Neural crest cell (in vitro differentiated cells): Measurements from ENCODE around the gene SEC14L5. TPM values are rescaled to one million over a fixed set of nuclear protein-coding genes. Genes with fewer than 3 reads are reported as not detected.

ENCODE experiments used
- DNase-seq: peaks from one replicate; pipeline ENCODE4 v3.0.0; 2021; ENCODE audit warnings: low read depth, mixed read lengths, low spot score
- H3K27ac Mint-ChIP-seq: one replicate; pipeline ENCODE4 v1.8.0; 2021; ENCODE audit warnings: mild to moderate bottlenecking, mixed read lengths; ENCODE audit not compliant: unreplicated experiment
- H3K27me3 Mint-ChIP-seq: 2 replicates; pipeline ENCODE4 v1.8.0; 2021; ENCODE audit warnings: low read depth, mild to moderate bottlenecking, mixed read lengths
- H3K36me3 Mint-ChIP-seq: 2 replicates; pipeline ENCODE4 v1.8.0; 2021; ENCODE audit warnings: low read depth, mild to moderate bottlenecking, mixed read lengths
- H3K4me1 Mint-ChIP-seq: 2 replicates; pipeline ENCODE4 v1.8.0; 2021; ENCODE audit warnings: mixed read lengths
- H3K4me3 Mint-ChIP-seq: one replicate; pipeline ENCODE4 v1.8.0; 2021; ENCODE audit warnings: mild to moderate bottlenecking, mixed read lengths
- H3K9me3 Mint-ChIP-seq: 2 replicates; pipeline ENCODE4 v1.8.0; 2021; ENCODE audit warnings: mixed read lengths
- CTCF ChIP-seq: fragments of 200-600 bp; sonication (generic); conservative IDR thresholded peaks from 2 replicates; pipeline ENCODE4 v1.5.0; 2021; ENCODE audit warnings: antibody characterized with exemption, mild to moderate bottlenecking
- total RNA-seq: library from RNA; stranded (reverse); gene quantifications from 2 replicates; pipeline ENCODE4 v1.2.1, GENCODE V29; 2021

The SEC14L5 gene
- total RNA-seq, 1 donor from 2014 or later, result 0.68 TPM

GRCh38 chr16:4913130-4913773 lies 44.9 kb upstream of the SEC14L5 start:
- no peaks in the 10 kb centered on the region for H3K36me3 Mint-ChIP-seq

GRCh38 chr16:4913774-4914525 lies 44.2 kb upstream of the SEC14L5 start:
- no peak overlapping the region for H3K4me3 Mint-ChIP-seq
- no peaks in the 10 kb centered on the region for H3K9me3 Mint-ChIP-seq
- no peak overlapping the region for H3K27ac Mint-ChIP-seq

More at GRCh38 chr16:4913130-4913773, 44.9 kb upstream of the SEC14L5 start:
- no peak overlapping the region for H3K4me3 Mint-ChIP-seq
- H3K27ac Mint-ChIP-seq, result no peak overlapping the region
- DNase-seq, result no peak
- TF ChIP-seq CTCF, result no peak
- H3K9me3 Mint-ChIP-seq, result no peaks in the 10 kb centered on the region
- H3K27me3 Mint-ChIP-seq, result peaks cover 3% of the 10 kb centered on the region
- no peaks in the 10 kb centered on the region for H3K4me1 Mint-ChIP-seq

GRCh38 chr16:4914528-4915225 lies 43.5 kb upstream of the SEC14L5 start:
- H3K9me3 Mint-ChIP-seq, result no peaks in the 10 kb centered on the region
- H3K27ac Mint-ChIP-seq, result no peak overlapping the region
- no peak for TF ChIP-seq CTCF
- no peak overlapping the region for H3K4me3 Mint-ChIP-seq
- H3K36me3 Mint-ChIP-seq, result no peaks in the 10 kb centered on the region
- DNase-seq, result no peak
- no peaks in the 10 kb centered on the region for H3K4me1 Mint-ChIP-seq
- peaks cover 3% of the 10 kb centered on the region for H3K27me3 Mint-ChIP-seq

More at GRCh38 chr16:4913774-4914525, 44.2 kb upstream of the SEC14L5 start:
- peaks cover 3% of the 10 kb centered on the region for H3K27me3 Mint-ChIP-seq
- TF ChIP-seq CTCF, result no peak
- no peaks in the 10 kb centered on the region for H3K36me3 Mint-ChIP-seq
- no peaks in the 10 kb centered on the region for H3K4me1 Mint-ChIP-seq
- DNase-seq, result no peak

- H3K4me3 Mint-ChIP-seq, result no peak overlapping the region
- no peaks in the 10 kb centered on the region for H3K9me3 Mint-ChIP-seq
- H3K27me3 Mint-ChIP-seq, result peaks cover 3% of the 10 kb centered on the region
- H3K4me1 Mint-ChIP-seq, result no peaks in the 10 kb centered on the region
- no peak for TF ChIP-seq CTCF
- no peak for DNase-seq
- H3K27ac Mint-ChIP-seq, result no peak overlapping the region
- no peaks in the 10 kb centered on the region for H3K36me3 Mint-ChIP-seq
Measured at GRCh38 chr16:4915226-4915761, 42.8 kb upstream of the SEC14L5 start.

- Mint-ChIP-seq H3K4me3 (no peak overlapping the region), H3K27me3 (peaks cover 3% of the 10 kb centered on the region), H3K27ac (no peak overlapping the region), H3K9me3 (no peaks in the 10 kb centered on the region), H3K4me1 (no peaks in the 10 kb centered on the region), H3K36me3 (no peaks in the 10 kb centered on the region)
- no peak for TF ChIP-seq CTCF
- DNase-seq, result no peak
Measured at GRCh38 chr16:4917117-4917516, 41.0 kb upstream of the SEC14L5 start.
